ENCODE data around the gene ANAPC4.

DNA sequence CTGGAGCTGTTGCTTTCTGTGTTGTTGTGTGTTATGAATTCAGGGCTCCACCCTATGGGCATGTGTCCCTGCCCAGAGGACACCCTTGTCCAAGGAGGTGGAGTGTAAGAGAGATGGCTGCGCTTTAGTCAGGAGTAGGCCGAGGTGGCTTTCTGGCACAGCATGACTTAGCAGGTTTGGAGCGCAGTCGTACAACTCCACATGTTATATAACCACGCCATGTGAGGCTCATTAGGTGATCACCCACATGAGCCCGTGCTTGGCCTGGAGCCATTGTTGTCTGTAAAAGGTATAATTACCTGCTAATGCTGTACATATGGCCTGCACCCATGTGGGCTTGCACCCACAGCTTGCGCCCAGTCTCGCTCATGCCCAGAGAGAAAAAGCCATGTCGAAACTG lies 15.8 kb upstream of the ANAPC4 start:
- TF ChIP-seq, protein P1, sequence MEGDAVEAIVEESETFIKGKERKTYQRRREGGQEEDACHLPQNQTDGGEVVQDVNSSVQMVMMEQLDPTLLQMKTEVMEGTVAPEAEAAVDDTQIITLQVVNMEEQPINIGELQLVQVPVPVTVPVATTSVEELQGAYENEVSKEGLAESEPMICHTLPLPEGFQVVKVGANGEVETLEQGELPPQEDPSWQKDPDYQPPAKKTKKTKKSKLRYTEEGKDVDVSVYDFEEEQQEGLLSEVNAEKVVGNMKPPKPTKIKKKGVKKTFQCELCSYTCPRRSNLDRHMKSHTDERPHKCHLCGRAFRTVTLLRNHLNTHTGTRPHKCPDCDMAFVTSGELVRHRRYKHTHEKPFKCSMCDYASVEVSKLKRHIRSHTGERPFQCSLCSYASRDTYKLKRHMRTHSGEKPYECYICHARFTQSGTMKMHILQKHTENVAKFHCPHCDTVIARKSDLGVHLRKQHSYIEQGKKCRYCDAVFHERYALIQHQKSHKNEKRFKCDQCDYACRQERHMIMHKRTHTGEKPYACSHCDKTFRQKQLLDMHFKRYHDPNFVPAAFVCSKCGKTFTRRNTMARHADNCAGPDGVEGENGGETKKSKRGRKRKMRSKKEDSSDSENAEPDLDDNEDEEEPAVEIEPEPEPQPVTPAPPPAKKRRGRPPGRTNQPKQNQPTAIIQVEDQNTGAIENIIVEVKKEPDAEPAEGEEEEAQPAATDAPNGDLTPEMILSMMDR (IDR thresholded peaks at IDR 0.05) = no peak
- no peak for TF ChIP-seq RCOR1 (IDR thresholded peaks at IDR 0.05; ENCODE audit: low read depth, low read length)
- TF ChIP-seq, protein P2, sequence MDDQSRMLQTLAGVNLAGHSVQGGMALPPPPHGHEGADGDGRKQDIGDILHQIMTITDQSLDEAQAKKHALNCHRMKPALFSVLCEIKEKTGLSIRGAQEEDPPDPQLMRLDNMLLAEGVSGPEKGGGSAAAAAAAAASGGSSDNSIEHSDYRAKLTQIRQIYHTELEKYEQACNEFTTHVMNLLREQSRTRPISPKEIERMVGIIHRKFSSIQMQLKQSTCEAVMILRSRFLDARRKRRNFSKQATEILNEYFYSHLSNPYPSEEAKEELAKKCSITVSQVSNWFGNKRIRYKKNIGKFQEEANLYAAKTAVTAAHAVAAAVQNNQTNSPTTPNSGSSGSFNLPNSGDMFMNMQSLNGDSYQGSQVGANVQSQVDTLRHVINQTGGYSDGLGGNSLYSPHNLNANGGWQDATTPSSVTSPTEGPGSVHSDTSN (IDR thresholded peaks at IDR 0.05) = no peak
- TF ChIP-seq POLR2A (IDR thresholded peaks at IDR 0.05; ENCODE audit: low read length) = no peak
- no peak for TF ChIP-seq KDM1A (IDR thresholded peaks at IDR 0.05; ENCODE audit: low read depth)
- TF ChIP-seq CHD4 (IDR thresholded peaks at IDR 0.05; ENCODE audit: borderline replicate concordance) = no peak
- TF ChIP-seq, protein P3, sequence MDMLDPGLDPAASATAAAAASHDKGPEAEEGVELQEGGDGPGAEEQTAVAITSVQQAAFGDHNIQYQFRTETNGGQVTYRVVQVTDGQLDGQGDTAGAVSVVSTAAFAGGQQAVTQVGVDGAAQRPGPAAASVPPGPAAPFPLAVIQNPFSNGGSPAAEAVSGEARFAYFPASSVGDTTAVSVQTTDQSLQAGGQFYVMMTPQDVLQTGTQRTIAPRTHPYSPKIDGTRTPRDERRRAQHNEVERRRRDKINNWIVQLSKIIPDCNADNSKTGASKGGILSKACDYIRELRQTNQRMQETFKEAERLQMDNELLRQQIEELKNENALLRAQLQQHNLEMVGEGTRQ (IDR thresholded peaks at IDR 0.05) = no peak
- no peak for TF ChIP-seq CEBPB (IDR thresholded peaks at IDR 0.05)
- TF ChIP-seq MYC (IDR thresholded peaks at IDR 0.05; ENCODE audit: borderline replicate concordance, low read length) = no peak
- TF ChIP-seq, protein P4, sequence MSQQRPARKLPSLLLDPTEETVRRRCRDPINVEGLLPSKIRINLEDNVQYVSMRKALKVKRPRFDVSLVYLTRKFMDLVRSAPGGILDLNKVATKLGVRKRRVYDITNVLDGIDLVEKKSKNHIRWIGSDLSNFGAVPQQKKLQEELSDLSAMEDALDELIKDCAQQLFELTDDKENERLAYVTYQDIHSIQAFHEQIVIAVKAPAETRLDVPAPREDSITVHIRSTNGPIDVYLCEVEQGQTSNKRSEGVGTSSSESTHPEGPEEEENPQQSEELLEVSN (IDR thresholded peaks at IDR 0.05; ENCODE audit: borderline replicate concordance, low read depth) = no peak
- TF ChIP-seq MAZ (IDR thresholded peaks at IDR 0.05; ENCODE audit: borderline replicate concordance, low read depth, low read length) = no peak
- TF ChIP-seq RARB (CRISPR knock-in tag; IDR thresholded peaks at IDR 0.05) = no peak
- TF ChIP-seq ZFP36 (IDR thresholded peaks at IDR 0.05; ENCODE audit: borderline replicate concordance, partially characterized antibody) = no peak
- TF ChIP-seq EP300 (IDR thresholded peaks at IDR 0.05) = no peak
